HG03175 (cell line): ENCODE results near the gene EGLN2.
"Not testable (repeated sequence)": the region's sequence is repeated elsewhere in the genome, so short reads cannot be mapped to it uniquely, and the experiment has no call there.

ENCODE experiments used
- ATAC-seq: cut with Tn5 transposase; IDR thresholded peaks from one replicate; pipeline ENCODE4 v1.9.1; 2021; ENCODE audit warnings: mild to moderate bottlenecking, moderate library complexity; ENCODE audit not compliant: unreplicated experiment

Gene EGLN2

DNA sequence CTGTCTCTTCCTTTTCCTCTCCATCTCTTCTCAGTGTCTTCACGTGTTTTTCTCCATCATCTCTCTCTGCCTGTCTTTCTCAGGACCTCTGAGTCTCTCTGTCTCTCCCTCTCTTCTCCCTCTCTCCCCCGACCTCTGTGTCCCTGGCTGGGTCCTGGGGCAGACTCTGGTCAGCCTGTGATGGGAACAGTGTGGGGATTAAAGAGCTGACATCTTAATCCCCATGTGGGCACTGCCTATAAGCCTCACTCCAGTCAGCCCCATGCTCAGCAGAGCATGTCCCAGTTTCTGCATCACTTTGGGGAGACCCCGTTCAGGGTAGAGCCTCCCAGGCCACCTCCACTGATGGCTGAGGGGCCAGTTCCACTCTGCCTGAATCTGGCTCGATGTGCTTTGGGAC lies 16.2 kb downstream of the EGLN2 start:
- no peak for ATAC-seq

DNA sequence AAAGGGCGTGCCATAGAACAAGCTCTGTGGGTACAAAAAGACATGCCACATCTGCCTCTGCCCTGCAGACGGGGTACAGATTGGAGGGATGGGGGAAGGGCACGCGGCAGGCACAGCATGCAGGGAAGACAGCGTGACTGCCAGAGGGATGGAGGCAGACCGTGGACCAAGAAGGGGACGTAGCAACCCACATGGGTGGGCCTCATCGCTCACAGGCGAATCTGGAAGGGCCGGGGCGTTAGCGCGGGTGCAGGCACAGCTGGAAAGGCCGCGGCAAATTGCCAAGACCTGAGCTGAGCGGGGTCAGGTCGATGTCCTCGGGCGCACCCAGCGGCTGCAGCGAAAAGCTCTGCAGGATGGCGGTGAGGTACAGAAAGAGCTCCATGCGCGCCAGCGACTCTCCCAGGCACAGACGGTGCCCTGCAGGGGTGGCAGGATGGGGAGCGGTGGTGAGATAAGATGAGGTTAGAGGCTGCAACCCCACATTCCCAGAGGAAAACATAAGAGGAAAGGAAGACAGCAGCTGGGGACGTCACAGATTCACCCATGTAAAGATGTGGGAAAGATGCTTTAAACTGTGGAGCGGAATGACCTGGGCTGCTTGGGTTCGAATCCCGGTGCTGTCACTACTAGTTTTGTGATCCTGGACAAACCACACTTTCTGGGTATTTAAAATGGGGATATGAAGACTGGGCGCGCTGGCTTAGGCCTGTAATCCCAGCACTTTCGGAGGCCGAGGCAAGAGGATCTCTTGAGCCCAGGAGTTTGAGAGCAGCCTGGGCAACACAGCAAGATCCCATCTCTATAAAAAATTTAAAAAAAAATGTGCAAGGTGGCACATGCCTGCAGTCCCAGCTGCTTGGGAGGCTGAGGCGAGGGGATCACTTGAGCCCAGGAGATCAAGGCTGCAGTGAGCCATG lies 19.7 kb downstream of the EGLN2 start:
- ATAC-seq, result peak; percentile 59

- ATAC-seq, result not testable (repeated sequence)
Observed at GRCh38 chr19:40819479-40820234, 20.7 kb downstream of the EGLN2 start.

GRCh38 chr19:40822161-40822560 lies 23.2 kb downstream of the EGLN2 start:
- no peak for ATAC-seq

DNA sequence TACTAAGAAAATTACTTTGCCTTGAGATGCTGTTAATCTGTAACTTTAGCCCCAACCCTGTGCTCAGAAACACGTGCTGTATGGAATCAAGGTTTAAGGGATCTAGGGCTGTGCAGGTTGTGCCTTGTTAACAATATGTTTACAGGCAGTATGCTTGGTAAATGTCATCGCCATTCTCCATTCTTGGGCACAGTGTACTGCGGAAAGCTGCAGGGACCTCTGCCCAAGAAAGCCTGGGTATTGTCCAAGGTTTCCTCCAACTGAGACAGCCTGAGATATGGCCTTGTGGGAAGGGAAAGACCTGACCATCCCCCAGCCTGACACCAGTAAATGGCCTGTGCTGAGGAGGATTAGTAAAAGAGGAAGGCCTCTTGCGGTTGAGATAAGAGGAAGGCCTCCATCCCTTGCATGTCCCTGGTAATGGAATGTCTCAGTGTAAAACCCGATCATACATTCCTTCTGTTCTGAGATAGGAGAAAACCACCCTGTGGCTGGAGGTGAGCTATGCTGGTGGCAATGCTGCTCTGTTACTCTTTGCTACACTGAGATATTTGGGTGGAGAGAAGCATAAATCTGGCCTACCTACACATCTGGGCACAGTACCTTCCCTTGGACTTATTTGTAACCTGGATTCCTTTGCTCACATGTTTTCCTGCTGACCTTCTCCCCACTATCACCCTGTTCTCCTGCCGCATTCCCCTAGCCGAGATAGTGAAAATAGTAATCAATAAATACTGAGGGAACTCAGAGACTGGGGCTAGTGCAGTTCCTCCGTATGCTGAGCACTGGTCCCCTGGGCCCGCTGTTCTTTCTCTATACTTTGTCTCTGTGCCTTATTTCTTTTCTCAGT lies 23.9 kb downstream of the EGLN2 start:
- ATAC-seq, result not testable (repeated sequence)

DNA sequence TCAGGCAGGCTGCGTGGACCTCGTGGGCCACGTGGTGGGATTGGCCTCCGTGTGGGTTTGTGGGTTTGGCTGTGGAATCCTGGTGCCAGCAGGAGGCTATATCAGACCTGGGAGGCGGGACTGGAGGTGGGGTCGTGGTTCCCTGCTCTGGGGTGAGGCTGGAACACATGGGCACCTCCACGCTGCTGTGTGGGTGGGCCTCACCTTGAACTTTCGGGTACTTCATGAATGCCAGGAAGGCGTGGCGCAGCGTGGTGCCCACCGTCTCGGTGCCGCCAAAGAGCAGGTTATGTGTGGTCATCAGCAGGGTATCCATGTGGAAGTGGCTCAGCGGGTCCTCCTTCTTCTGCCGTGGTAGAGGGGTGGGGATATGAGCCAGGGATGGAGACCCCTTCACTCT lies 25.9 kb downstream of the EGLN2 start:
- not testable (repeated sequence) for ATAC-seq

DNA sequence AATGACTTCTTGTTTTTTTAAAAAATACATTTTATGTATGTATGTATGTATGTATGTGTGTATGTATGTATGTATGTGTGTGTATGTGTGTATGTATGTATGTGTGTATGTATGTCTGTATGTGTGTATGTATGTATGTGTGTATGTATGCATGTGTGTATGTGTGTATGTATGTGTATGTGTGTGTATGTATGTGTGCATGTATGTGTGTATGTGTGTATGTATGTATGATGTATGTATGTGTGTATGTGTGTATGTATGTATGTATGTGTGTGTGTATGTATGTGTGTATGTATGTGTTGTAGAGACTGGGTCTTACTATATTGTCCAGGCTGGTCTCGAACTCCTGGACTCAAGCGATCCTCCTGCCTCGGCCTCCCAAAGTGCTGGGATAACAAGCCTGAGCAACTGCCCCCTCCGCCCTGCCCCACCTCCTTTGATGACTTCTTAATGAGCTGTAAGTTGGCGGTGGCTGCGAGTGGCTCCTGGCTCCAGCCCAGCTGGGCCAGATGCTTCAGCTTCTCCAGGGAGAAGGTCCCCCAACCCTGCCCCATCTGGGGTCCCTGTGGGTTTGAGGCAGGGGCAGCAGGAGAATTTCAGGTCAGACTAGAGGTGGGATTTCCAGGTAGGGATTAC lies 26.6 kb downstream of the EGLN2 start:
- not testable (repeated sequence) for ATAC-seq

DNA sequence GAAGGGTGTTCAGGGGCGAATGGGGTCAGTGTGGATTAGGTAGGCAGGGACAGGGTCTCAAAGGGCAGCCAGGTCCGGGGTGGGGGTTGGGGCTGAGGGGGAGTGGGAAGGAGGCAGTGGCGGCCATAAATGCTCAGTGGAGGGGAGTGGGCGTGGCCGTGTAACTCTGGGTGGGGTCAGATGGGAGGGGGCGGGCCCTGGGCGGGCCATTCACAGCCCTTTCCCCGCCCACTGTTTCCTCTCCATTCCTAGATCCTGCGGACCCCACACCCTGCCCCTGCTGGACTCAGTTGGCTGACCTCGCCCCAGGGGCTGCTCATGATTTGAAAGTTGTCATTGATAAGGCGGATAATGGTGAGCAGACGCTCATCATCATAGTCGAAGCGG lies 27.3 kb downstream of the EGLN2 start:
- not testable (repeated sequence) for ATAC-seq

- not testable (repeated sequence) for ATAC-seq
Observed at GRCh38 chr19:40826699-40827385, 27.9 kb downstream of the EGLN2 start.

- ATAC-seq, result no peak
Observed at GRCh38 chr19:40827386-40828247, 28.6 kb downstream of the EGLN2 start.

GRCh38 chr19:40829205-40829604 lies 30.2 kb downstream of the EGLN2 start:
- no peak for ATAC-seq

DNA sequence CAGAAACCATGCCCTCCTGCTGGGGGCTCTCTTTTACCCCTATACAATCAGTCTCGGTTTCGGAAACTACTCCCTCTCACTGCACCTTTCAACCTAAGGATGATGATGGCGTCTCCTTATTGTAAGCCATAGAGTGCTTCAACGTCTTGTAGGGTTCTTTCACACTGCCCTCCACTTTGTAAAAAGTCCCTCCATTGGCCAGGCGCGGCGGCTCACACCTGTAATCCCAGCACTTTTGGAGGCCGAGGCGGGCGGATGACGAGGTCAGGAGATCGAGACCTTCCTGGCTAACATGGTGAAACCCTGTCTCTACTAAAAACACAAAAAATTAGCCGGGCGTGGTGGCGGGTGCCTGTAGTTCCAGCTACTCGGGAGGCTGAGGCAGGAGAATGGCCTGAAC lies 31.8 kb downstream of the EGLN2 start:
- ATAC-seq, result not testable (repeated sequence)

DNA sequence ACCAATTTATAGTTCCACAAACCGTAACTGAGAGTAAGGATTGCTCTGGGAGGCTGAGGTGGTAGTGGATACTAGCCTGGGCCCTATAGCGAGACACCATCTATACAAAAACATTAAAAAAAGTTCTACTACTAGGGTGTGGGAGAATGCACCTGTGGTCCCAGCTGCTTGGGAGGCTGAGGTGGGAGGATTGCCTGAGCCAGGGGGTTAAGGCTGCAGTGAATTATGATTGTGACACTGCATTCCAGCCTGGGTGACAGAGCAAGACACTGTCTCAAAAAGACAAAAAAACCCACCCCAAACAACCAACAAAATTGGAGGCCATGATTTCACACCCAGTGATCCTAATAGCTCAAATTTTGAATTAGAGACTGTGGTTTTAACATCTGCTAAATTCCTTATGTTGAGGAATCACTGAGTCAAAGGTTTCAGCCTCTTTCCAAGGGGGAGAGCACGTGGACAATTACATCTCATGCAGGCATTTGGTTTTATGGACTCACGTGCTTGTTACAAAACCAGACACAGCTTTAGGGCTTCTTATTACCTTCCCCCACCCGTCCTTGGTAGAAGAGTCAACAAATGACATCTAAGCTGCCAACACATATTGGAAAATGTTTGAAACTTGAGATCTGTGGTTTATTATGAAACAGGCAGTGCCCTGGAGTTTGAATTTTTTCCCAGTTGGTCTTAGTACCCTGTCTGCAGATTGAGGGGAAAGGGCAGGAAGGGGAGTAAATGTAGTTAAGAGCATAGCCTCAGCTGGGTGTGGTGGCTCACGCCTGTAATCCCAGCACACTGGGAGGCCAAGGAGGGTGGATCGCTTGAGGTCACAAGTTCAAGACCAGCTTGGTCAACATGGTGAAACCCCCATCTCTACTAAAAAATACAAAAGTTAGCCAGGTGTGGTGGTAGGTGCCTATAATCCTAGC lies 32.8 kb downstream of the EGLN2 start:
- ATAC-seq, result no peak

DNA sequence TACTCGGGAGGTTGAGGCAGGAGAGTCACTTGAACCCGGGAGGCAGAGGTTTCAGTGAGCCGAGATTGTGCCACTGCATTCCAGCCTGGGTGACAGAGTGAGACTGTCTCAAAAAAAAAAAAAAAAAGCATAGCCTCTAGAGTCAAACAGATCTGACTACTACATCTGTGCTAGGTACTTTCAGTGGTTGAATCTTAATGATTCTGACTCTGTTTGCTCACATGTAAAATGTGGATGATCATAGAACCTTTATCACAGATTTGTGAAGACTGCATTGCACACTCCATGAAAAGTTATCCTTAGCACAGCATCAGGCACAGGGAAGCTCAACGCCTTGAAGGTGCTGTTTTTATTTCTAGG lies 33.4 kb downstream of the EGLN2 start:
- not testable (repeated sequence) for ATAC-seq

GRCh38 chr19:40833728-40834533 lies 34.9 kb downstream of the EGLN2 start:
- not testable (repeated sequence) for ATAC-seq

DNA sequence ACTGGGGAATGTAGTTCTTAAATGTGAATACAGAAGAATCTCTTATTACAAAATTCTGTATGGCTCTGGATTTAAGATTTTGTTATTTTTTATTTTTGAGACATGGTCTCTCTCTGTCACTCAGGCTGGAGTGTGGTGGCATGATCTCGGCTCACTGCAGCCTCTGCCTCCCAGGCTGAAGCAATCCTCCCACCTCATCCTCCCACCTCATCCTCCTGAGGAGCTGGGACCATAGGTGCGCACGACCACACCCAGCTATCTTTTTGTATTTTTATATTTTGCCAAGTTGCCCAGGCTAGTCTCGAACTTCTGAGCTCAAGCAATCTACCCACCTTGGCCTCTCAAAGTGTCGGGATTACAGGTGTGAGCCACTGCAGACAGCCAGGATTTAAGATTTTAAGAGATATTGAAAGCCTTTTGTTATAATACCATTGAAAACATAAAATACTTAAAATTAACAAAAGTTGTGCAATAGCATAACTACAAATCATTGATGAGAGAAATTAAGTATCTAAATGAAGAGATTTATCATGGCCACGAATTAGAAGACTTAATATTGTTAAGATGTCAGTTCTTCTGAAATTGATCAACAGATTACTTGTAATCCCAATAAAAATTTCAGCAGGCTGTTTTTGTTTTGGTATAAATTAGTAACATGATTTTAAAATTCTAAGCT lies 37.9 kb downstream of the EGLN2 start:
- ATAC-seq, result no peak

DNA sequence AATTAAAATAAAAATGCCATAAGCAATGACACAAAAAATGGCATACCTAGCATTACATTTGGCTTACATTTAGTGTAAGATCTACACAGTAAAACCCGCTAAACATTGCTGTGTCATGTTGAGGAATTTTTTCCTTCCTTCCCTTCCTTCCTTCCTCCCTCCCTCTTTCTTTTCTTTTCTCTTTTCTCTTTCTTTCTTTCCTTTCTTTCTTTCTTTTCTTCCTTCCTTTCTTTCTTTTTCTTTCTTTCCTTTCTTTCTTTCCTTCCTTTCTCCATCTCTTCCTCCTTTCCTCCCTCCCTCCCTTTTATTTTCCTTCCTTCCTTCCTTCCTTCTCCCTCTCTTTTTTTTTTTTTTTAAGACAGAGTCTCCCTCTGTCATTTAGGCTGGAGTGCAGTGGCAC lies 39.5 kb downstream of the EGLN2 start:
- ATAC-seq, result not testable (repeated sequence)
